ENCODE data around the gene FXYD3. TPM values are rescaled to one million over a fixed set of nuclear protein-coding genes. Genes with fewer than 3 reads are reported as not detected.

Gene FXYD3
- total and polyA plus RNA-seq, 9 donors = 0.23 to 33.2 (median 3.8) TPM; not detected in 2

DNA sequence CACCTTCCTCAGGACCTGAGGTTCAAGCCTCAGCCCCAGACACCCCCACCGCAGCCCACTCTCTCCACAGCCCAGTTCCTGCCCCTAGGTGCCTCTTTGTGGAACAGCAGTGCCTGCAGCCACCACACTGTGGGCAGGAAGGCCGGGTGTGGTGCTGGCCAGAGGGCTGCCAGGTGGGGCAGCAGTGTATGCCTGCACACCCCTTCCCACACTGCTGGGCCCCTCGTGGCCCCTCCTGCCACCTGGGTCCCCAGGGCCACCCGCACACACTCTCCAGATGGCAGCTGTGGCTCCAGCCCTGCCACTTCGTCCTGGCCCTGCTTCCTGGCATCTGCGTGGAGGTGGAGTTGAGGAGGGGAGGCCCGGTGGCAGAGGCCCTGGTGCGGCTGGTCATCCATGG is 39.0 kb upstream of the FXYD3 start:
- TF ChIP-seq EP300 (IDR thresholded peaks at IDR 0.05) (no peak), POLR2A (IDR thresholded peaks at IDR 0.05) (no peak)
- TF ChIP-seq, protein P1, sequence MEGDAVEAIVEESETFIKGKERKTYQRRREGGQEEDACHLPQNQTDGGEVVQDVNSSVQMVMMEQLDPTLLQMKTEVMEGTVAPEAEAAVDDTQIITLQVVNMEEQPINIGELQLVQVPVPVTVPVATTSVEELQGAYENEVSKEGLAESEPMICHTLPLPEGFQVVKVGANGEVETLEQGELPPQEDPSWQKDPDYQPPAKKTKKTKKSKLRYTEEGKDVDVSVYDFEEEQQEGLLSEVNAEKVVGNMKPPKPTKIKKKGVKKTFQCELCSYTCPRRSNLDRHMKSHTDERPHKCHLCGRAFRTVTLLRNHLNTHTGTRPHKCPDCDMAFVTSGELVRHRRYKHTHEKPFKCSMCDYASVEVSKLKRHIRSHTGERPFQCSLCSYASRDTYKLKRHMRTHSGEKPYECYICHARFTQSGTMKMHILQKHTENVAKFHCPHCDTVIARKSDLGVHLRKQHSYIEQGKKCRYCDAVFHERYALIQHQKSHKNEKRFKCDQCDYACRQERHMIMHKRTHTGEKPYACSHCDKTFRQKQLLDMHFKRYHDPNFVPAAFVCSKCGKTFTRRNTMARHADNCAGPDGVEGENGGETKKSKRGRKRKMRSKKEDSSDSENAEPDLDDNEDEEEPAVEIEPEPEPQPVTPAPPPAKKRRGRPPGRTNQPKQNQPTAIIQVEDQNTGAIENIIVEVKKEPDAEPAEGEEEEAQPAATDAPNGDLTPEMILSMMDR (IDR thresholded peaks at IDR 0.05) = no peak
- Histone ChIP-seq H3K36me3 (no peaks in the 10 kb centered on the region), H3K27me3 (no peaks in the 10 kb centered on the region), H3K9me3 (no peaks in the 10 kb centered on the region), H3K4me3 (no peak overlapping the region), H3K4me1 (ENCODE audit: insufficient read depth) (no peaks in the 10 kb centered on the region), H3K27ac (no peak overlapping the region)
- intact Hi-C loops (cut with DNase I) = no loop called here
- no peak for DNase-seq
- 79 to 85% (median 83%) methylated on average over 8 of the region's 8 CpGs for WGBS, 3 donors

DNA sequence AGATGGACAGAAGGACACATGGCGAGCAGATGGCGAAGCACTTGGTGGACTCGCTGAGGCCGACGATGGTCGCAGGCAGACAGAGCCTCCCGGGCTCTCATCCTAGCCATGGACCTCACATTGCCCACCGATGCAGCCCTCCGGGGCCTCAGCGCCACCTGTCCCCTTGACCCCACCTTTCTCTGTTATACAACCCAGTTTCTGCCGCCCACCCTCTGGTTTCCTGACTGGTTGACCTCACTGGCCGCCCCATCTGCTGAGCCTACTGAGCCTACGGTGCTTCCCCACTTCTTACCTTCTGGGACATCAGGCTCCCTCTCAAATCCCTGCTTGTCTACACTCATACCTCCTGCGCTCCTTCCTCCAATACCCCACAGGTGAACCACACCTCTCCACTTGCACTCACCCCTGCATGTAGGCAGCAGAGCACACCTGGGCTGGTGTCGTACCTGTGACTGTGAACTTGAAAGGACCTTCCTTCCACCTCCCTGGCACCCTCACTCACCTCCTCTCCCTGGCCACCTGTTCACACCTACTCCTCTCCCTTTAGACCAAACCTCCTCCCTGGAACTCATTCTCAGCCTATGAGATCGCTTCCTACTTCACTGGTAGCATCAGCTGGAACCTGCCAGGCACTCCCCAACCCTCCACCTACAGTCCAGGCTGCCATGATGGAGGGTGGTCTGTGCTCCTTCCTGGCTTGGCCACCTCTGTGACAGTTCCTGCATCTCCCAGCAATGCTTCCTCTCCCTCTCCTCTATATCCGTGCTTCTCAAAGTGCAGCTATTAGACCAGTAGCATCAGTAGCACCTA is 38.0 kb upstream of the FXYD3 start:
- no peak overlapping the region for H3K4me3 ChIP-seq
- no peaks in the 10 kb centered on the region for H3K4me1 ChIP-seq (ENCODE audit: insufficient read depth)
- WGBS, 3 donors = 85 to 86% (median 85%) methylated on average over 17 of the region's 17 CpGs
- DNase-seq = no peak
- TF ChIP-seq, protein P1 (IDR thresholded peaks at IDR 0.05) = no peak
- TF ChIP-seq EP300 (IDR thresholded peaks at IDR 0.05) (no peak), POLR2A (IDR thresholded peaks at IDR 0.05) (no peak)
- H3K9me3 ChIP-seq = no peaks in the 10 kb centered on the region
- no peaks in the 10 kb centered on the region for H3K36me3 ChIP-seq
- H3K27ac ChIP-seq = no peak overlapping the region
- H3K27me3 ChIP-seq = no peaks in the 10 kb centered on the region
- intact Hi-C loops (cut with DNase I) = no loop called here

DNA sequence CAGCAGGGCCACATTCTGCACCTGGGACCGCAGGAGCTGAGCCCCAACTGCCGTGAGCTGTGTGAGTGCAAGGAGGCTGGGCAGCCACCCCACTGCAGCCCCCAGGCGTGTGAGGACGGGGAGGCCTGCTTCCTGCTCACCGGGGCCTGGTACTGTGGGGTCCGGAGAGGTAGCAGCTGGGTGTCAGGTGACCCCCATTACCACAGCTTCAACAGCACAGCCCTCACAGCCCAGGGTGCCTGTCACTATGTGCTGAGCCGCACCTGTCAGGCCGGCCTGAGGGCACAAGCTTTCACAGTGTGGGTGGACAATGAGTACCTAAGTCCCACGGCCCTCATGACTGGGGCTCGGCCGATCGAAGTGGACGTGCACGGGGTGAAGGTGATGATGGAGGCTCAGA is 35.8 kb upstream of the FXYD3 start:
- WGBS, 3 donors = 88 to 91% (median 89%) methylated on average over 13 to 14 of the region's 14 CpGs
- DNase-seq = no peak
- Histone ChIP-seq H3K4me3 (no peak overlapping the region), H3K9me3 (no peaks in the 10 kb centered on the region), H3K4me1 (ENCODE audit: insufficient read depth) (no peaks in the 10 kb centered on the region), H3K27ac (no peak overlapping the region), H3K27me3 (no peaks in the 10 kb centered on the region), H3K36me3 (no peaks in the 10 kb centered on the region)
- TF ChIP-seq POLR2A (IDR thresholded peaks at IDR 0.05) (no peak), EP300 (IDR thresholded peaks at IDR 0.05) (no peak)
- TF ChIP-seq, protein P1 (IDR thresholded peaks at IDR 0.05) = no peak
- intact Hi-C loops (cut with DNase I) = no loop called here

DNA sequence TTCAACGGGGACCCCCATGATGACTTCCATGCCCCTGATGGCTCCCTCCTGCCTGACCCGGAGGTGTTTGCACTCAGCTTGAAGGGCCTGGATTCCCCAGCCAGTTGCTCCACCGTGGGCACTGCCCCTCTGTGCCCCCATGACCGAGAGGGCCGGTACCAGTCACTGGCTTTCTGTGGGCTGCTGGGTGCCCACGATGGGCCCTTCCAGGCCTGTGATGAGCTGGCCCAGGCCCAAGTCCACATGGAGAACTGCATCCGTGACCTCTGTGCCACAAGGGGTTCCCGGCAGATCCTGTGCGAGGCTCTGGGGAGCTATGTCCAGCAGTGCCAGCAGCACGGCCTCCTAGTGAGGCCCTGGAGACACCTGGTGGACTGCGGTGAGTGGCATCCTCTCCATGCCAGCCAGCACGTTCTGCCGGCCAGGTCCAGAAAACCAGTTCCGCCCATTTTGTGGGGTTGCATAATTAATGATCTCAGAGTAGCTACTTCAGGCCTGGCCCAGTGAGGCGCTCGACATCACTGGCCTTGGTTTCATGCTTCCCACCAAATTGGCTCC is 34.9 kb upstream of the FXYD3 start:
- H3K27ac ChIP-seq = no peak overlapping the region
- 75 to 88% (median 81%) methylated on average over 16 of the region's 16 CpGs for WGBS, 3 donors
- intact Hi-C loops (cut with DNase I) = no loop called here

More for the DNA sequence above, 34.9 kb upstream of the FXYD3 start:
- no peak for DNase-seq
- no peak overlapping the region for H3K4me3 ChIP-seq
- no peaks in the 10 kb centered on the region for H3K4me1 ChIP-seq (ENCODE audit: insufficient read depth)
- H3K36me3 ChIP-seq = no peaks in the 10 kb centered on the region
- H3K27me3 ChIP-seq = no peaks in the 10 kb centered on the region
- H3K9me3 ChIP-seq = no peaks in the 10 kb centered on the region
- TF ChIP-seq, protein P1 (IDR thresholded peaks at IDR 0.05) = no peak
- TF ChIP-seq POLR2A (IDR thresholded peaks at IDR 0.05) = no peak
- TF ChIP-seq EP300 (IDR thresholded peaks at IDR 0.05) = no peak
